ENCODE data around the gene SLC43A1.
"Not testable (repeated sequence)": the region's sequence is repeated elsewhere in the genome, so short reads cannot be mapped to it uniquely, and the experiment has no call there.

SLC43A1 gene

DNA sequence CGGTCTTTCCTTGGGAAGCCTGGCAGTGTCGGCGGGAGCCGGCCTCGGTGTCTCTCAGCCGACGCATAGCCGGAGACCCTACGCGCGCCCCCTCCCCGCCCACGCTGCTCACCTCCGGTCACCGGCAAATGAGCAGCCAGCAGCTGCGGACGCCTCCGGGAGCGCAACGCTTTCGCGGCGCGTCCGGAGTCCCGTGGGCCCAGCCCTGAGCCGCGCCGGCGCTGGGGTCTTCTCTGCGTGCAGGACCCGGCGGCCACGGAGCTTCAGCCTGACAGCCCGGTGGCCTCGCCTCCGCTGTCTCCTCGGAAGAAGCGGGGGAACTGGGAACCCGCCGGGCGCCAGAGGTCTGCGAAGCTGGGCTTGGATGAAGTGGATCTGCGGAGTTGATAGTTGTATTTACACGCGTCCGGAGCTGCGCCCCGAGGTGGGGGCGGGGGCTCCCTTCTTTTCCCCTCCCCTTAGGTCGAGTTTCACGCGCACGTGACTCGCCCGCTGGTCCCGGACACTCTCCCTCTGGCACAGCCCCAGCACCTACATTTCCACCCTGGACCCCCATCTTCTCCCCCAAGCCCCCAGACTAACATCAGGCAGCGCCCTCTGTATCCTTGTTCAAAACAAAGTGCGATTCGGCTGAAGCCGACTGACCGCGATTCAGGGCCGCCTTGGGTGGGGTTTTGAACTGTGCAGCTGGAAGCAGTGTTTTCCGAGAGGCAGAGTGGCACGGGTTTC is at the start of gene SLC43A1:
Gene SLC43A1 (minus strand): TSS at position 371 of the 729 bp plus-strand sequence. CDS start 1,591 bp downstream, outside the sequence.
- DNase-seq, result peak; percentile 43

DNA sequence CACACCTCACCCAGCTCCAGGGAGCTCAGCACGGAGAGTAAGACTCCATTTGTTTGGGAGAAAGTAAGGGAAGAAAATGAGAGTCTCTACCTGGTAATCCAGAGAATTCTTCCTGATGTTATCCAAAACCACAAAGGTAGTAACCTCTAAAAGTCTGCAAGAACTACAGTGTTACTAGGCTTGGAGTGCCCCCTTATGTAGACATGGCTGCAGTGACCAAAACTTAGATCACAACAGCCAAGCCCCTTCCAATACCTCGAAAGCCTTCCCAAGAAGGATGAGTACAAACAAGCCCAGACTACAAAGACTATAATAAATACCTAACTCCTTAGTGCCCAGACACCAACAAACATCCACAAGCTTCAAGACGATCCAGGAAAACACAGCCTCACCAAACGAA is 47.1 kb upstream of the SLC43A1 start:
- DNase-seq, result no peak

DNA sequence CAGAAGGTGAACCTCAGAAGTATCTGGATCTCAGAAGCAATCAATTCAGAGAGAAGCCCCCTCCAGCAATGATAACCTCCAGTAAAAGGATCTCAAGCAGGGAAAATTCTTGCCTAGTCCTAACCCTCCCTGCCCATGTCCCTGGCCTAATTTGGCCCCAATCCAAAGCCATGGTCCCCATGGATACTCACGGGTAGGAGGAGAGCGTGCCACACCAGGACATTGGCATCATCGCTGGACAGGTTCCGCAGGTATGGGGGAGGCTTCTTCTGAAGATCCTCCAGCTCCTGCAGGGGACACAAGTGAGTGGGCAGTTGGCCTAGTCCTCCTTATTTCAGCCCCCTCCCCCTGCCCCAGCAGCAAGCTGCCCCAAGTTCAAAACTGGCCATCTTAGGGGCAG is 44.6 kb upstream of the SLC43A1 start:
- DNase-seq, result no peak

DNA sequence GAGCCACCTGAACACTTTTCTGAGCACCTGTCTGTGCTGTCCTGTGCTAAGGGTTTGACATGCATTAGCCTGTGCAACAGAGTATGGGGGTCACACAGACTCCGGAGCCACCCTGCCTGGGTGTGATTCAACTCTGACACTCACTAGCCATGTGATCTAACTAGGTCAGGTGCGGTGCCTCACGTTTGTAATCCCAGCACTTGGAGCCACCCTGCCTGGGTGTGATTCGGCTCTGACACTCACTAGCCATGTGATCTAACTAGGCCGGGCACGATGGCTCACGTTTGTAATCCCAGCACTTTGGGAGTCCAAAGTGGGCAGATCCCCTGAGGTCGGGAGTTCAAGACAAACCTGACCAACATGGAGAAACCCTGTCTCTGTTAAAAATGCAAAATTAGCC is 40.5 kb upstream of the SLC43A1 start:
- no peak for DNase-seq

GRCh38 chr11:57555393-57555792 is 39.9 kb upstream of the SLC43A1 start:
- DNase-seq, result no peak

- no peak for DNase-seq
Observed at GRCh38 chr11:57552479-57552878, 37.0 kb upstream of the SLC43A1 start.

DNA sequence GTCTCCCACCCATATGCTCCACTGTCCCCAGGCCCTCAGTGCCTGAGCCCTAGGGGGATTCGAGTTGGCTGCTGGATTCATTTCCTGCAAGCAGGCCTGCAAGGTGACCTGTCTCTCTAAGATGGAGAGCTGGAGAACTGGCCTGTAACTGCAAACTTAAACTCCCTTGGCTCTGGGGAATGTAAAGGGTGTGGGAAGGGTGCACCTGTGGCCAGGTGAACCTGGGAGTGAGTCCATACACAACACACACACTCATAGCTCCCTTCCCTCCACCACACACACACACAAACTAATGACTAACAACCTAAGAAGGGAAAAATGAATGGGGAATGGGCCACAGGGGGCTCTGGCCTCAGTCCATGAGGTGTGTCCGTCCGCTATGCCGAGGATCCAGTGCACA is 36.4 kb upstream of the SLC43A1 start:
- DNase-seq, result no peak

- no peak for DNase-seq
Observed at GRCh38 chr11:57549983-57550382, 34.5 kb upstream of the SLC43A1 start.

DNA sequence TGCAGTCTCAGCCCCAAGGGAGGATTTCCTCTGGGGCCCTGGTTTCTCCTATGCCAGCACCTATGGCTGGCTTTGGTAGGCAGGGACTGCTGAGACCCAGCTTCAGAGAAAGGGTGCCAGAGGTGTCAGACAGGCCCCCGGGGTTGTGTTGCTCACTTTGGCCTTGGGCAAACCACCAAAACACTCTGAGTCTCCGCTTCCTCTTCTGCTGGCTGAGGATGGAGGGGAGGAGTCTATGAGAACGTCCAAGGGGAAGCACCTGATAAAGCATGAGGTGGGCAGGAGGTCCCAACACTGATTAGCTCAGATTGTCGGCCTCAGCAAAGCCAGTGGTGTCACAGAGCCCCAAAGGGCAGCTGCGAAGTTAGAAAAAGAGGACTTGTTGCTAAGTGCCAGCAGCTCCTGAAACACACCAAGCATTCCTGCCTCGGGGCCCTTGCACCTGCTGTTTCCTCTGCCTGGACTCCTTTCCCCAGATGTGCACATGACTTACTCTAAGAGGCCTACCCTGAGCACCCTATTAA is 32.4 kb upstream of the SLC43A1 start:
- no peak for DNase-seq

DNA sequence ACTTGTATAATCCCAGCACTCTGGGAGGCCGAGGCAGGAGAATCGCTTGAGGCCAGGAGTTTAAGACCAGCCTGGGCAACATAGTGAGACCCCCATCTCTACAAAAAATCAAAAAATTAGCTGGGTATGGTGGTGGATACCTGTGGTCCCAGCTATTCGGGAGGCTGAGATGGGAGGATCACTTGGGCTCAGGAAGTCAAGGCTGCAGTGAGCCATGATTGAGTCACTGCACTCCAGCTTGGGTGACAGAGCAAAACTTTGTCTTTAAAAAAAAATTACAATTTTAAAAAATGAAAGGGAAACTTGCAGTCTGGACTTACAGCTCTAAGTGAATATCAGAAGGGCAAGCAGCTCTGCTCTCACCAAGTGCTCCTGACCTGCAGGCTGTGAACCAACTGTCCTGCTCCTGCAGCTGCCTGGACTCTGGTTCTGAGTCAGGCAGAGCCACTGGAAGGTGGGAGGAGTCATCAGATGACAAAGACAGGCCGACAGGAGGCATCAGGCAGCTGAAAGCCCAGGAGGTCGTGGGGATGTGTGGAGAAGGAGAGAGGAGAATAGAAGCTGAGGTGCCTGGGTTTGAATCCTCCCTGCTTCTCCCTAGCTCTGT is 31.5 kb upstream of the SLC43A1 start:
- no peak for DNase-seq

GRCh38 chr11:57546451-57546850 is 30.9 kb upstream of the SLC43A1 start:
- DNase-seq, result no peak

- no peak for DNase-seq
Observed at GRCh38 chr11:57545883-57546282, 30.4 kb upstream of the SLC43A1 start.

GRCh38 chr11:57544566-57544965 is 29.1 kb upstream of the SLC43A1 start:
- no peak for DNase-seq

- DNase-seq, result no peak
Observed at GRCh38 chr11:57543593-57543992, 28.1 kb upstream of the SLC43A1 start.

- no peak for DNase-seq
Observed at GRCh38 chr11:57542582-57542981, 27.1 kb upstream of the SLC43A1 start.

DNA sequence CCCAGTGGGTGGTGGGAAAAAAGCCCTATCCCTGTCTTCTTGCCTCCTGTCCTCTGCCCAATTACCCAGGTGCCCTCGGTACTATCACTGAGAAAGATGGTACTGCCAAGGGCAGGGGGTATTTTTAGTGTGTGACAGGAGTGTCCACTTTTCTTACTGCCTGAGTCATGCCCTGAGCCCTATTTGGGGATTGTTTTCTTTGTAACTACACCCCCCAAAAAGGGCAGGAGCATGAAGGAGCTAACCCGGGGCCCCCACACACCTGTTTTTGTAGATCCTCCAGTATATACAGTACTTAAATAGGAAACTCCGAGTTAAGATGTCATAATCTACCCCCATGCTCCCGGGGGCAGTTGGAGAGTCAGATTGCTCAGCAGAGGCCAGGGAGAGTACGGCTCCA is 25.7 kb upstream of the SLC43A1 start:
- DNase-seq, result no peak

- DNase-seq, result no peak
Observed at GRCh38 chr11:57539342-57539741, 23.8 kb upstream of the SLC43A1 start.

- no peak for DNase-seq
Observed at GRCh38 chr11:57536947-57537619, 21.6 kb upstream of the SLC43A1 start, which contains the start of gene SMTNL1. Gene SMTNL1 (plus strand): TSS chr11:57537595. CDS start chr11:57542643, 5,048 bp downstream.

DNA sequence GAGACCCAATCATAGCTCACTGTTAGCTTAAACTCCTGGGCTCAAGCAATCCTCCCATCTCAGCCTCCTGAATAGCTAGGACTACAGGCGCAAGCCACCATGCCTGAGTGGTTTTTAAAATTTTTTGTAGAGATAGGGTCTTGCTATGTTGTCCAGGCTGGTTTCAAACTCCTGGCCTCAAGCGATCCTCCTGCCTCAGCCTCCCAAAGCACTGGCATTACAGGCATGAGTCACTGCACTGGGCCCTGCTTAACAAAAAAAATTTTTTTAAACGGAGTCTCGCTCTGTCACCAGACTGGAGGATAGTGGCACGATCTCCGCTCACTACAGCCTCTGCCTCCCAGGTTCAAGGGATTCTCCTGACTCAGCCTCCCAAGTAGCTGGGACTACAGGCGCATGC is 18.9 kb upstream of the SLC43A1 start:
- DNase-seq, result not testable (repeated sequence)

GRCh38 chr11:57530596-57531507 is 15.3 kb upstream of the SLC43A1 start, which contains the start of gene TIMM10:
Gene TIMM10 (minus strand): TSS chr11:57530754. CDS start chr11:57530189, 565 bp downstream.
- DNase-seq, result peak; percentile 85

DNA sequence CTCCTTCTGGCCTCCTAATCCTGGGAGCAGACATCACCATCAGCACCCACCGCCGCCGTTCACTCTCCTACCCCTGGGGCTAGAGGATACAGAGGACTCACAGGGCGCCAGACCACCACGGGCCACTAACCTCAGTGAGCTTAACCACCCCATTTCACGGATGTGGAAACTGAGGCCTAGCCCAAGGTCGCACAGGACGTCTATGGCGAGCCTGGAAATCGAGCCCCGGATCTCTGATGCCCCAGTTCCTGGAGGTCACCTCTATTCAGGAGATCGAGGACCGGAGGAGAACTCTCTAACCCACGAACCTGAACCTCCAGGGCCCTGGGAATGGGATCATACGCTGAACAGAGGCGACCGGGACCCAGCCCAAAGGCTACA is 14.7 kb upstream of the SLC43A1 start:
- no peak for DNase-seq

DNA sequence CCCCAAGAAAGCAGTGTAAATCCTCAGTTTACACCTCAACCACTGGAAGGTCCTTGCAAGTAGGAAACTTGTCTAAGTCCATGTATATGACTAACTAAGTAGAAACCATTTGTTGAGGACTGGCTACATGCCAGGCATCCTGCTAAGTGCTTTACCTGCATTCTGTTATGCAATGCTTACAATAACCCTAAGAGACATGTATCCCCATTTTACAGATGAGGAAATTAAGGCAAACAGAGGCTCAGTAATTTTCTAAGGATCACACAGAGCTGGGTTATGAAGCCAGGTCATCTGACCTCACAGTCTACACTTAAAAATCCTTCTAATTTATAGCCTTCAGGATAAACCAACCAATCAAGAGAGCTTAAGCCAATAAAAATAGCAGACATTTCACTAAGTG is 13.5 kb upstream of the SLC43A1 start:
- no peak for DNase-seq
